ENCODE measurements around the gene ZSCAN21.
"Not testable (repeated sequence)": the region's sequence is repeated elsewhere in the genome, so short reads cannot be mapped to it uniquely, and the experiment has no call there.

The ZSCAN21 gene

GRCh38 chr7:100049441-100050291 is at the start of gene ZSCAN21:
Gene ZSCAN21, plus strand, starts transcription at chr7:100049774. Its CDS starts 7,233 bp downstream, at chr7:100057007.
- DNase-seq (ENCODE audit: low read depth): peak; percentile 73

- no peak for DNase-seq (ENCODE audit: low read depth)
Observed at GRCh38 chr7:100000239-100000638, 49.3 kb upstream of the ZSCAN21 start.

GRCh38 chr7:100003711-100004661 is 45.6 kb upstream of the ZSCAN21 start:
- no peak for DNase-seq (ENCODE audit: low read depth)

GRCh38 chr7:100007887-100008286 is 41.7 kb upstream of the ZSCAN21 start:
- DNase-seq (ENCODE audit: low read depth): no peak

GRCh38 chr7:100008525-100008924 is 41.0 kb upstream of the ZSCAN21 start:
- DNase-seq (ENCODE audit: low read depth): no peak

GRCh38 chr7:100009952-100010351 is 39.6 kb upstream of the ZSCAN21 start:
- not testable (repeated sequence) for DNase-seq (ENCODE audit: low read depth)

GRCh38 chr7:100010901-100011300 is 38.7 kb upstream of the ZSCAN21 start:
- DNase-seq (ENCODE audit: low read depth): no peak

GRCh38 chr7:100011516-100011915 is 38.1 kb upstream of the ZSCAN21 start:
- DNase-seq (ENCODE audit: low read depth): no peak

- not testable (repeated sequence) for DNase-seq (ENCODE audit: low read depth)
Observed at GRCh38 chr7:100012385-100013327, 36.9 kb upstream of the ZSCAN21 start.

- DNase-seq (ENCODE audit: low read depth): no peak
Observed at GRCh38 chr7:100013328-100013676, 36.3 kb upstream of the ZSCAN21 start.

GRCh38 chr7:100015232-100016214 is 34.1 kb upstream of the ZSCAN21 start, which contains the start of gene ZKSCAN1:
Gene ZKSCAN1, plus strand, starts transcription at chr7:100015596. Its CDS starts 7,911 bp downstream, at chr7:100023507.
- peak; percentile 70 for DNase-seq (ENCODE audit: low read depth)

GRCh38 chr7:100016215-100016901 is 33.2 kb upstream of the ZSCAN21 start:
- no peak for DNase-seq (ENCODE audit: low read depth)

GRCh38 chr7:100017300-100017699 is 32.3 kb upstream of the ZSCAN21 start:
- no peak for DNase-seq (ENCODE audit: low read depth)

- no peak for DNase-seq (ENCODE audit: low read depth)
Observed at GRCh38 chr7:100017875-100018274, 31.7 kb upstream of the ZSCAN21 start.

- DNase-seq (ENCODE audit: low read depth): no peak
Observed at GRCh38 chr7:100019908-100020307, 29.7 kb upstream of the ZSCAN21 start.

- no peak for DNase-seq (ENCODE audit: low read depth)
Observed at GRCh38 chr7:100021297-100021696, 28.3 kb upstream of the ZSCAN21 start.

GRCh38 chr7:100022621-100023020 is 27.0 kb upstream of the ZSCAN21 start:
- no peak for DNase-seq (ENCODE audit: low read depth)

- DNase-seq (ENCODE audit: low read depth): no peak
Observed at GRCh38 chr7:100023526-100023925, 26.0 kb upstream of the ZSCAN21 start.

- DNase-seq (ENCODE audit: low read depth): no peak
Observed at GRCh38 chr7:100024020-100024619, 25.5 kb upstream of the ZSCAN21 start.

All from stimulated activated CD8-positive, alpha-beta memory T cell treated with anti-CD3 and anti-CD28 coated beads, Interleukin-4, amount 100 ng/mL, for 24 hours (primary cell).